MCF 10A (cell line): ENCODE measurements around the gene MMD. TPM values are rescaled to one million over a fixed set of nuclear protein-coding genes. Genes with fewer than 3 reads are reported as not detected.

Experiments used
- BruUV-seq: library from RNA; stranded (reverse); fragments of 400-500 nt; replicated peaks from 2 replicates; lab custom pipeline; 2021; lab: Mats Ljungman, UMichigan
- CTCF ChIA-PET: fragments of 300-600 bp; sonication (Branson Sonifier 250); formaldehyde crosslinking; extraction: SDS; loops from one replicate; lab custom pipeline; 2021; ENCODE audit warnings: antibody characterized with exemption, inconsistent platforms; lab: Yijun Ruan, JAX
- POLR2A ChIA-PET: fragments of 300-600, 350-650 bp; sonication (Branson Sonifier 250); formaldehyde crosslinking; extraction: SDS; loops from one replicate; lab custom pipeline; 2020; ENCODE audit warnings: antibody characterized with exemption, inconsistent platforms; lab: Yijun Ruan, JAX
- DNase-seq: peaks from one replicate; pipeline ENCODE4 v3.0.0-alpha.2; 2018; ENCODE audit not compliant: unreplicated experiment
- H3K27ac Mint-ChIP-seq: one replicate; pipeline ENCODE4 v1.8.0; 2022; ENCODE audit warnings: mild to moderate bottlenecking, low read depth, mixed read lengths; ENCODE audit not compliant: unreplicated experiment
- H3K27me3 Mint-ChIP-seq: one replicate; pipeline ENCODE4 v1.8.0; 2022; ENCODE audit warnings: mixed read lengths; ENCODE audit not compliant: insufficient read depth, unreplicated experiment
- H3K36me3 Mint-ChIP-seq: one replicate; pipeline ENCODE4 v1.8.0; 2022; ENCODE audit warnings: mild to moderate bottlenecking, moderate library complexity, mixed read lengths; ENCODE audit not compliant: insufficient read depth, unreplicated experiment
- H3K4me1 Mint-ChIP-seq: one replicate; pipeline ENCODE4 v1.8.0; 2022; ENCODE audit warnings: mixed read lengths; ENCODE audit not compliant: insufficient read depth, unreplicated experiment
- H3K4me3 Mint-ChIP-seq: one replicate; pipeline ENCODE4 v1.8.0; 2022; ENCODE audit warnings: mild to moderate bottlenecking, moderate library complexity, mixed read lengths; ENCODE audit not compliant: unreplicated experiment
- H3K9me3 Mint-ChIP-seq: one replicate; pipeline ENCODE4 v1.8.0; 2022; ENCODE audit warnings: mixed read lengths; ENCODE audit not compliant: unreplicated experiment
- intact Hi-C: fragments of 100-400 bp; cut with micrococcal nuclease; formaldehyde crosslinking; loops from 2 replicates; pipeline ENCODE4 v1.14.1; 2022
- total RNA-seq: library from RNA; stranded (reverse); gene quantifications from 2 replicates; pipeline ENCODE4 v1.2.3, GENCODE V29; 2022
- TF ChIP-seq, protein P1 (sequence below): fragments of 200-600 bp; IDR thresholded peaks from one replicate; pipeline ENCODE4 v1.8.0; 2022; ENCODE audit warnings: antibody characterized with exemption, mild to moderate bottlenecking; ENCODE audit not compliant: unreplicated experiment

MMD gene
- total RNA-seq, 1 experiment from 2014 or later = 5.9 TPM

- intact Hi-C loops = no loop called here
- Mint-ChIP-seq H3K36me3 (peaks cover 6% of the 10 kb centered on the region), H3K9me3 (no peaks in the 10 kb centered on the region), H3K27ac (peak overlapping the region; percentile 36), H3K4me1 (peaks cover 30% of the 10 kb centered on the region), H3K4me3 (no peak overlapping the region), H3K27me3 (no peaks in the 10 kb centered on the region)
- no TSS peak for BruUV-seq
- CTCF ChIA-PET = interaction anchor here (0.7 to 0.8 kb wide), 2 partner anchors 11 to 39 kb away, joined by 3 read pairs; no protein-coding TSS in a partner anchor
- DNase-seq = peak; percentile 58
- POLR2A ChIA-PET = interaction anchor here (0.7 to 1.2 kb wide), 2 partner anchors 18 to 20 kb away, joined by 3 to 4 read pairs; no protein-coding TSS in a partner anchor
- TF ChIP-seq, protein P1, sequence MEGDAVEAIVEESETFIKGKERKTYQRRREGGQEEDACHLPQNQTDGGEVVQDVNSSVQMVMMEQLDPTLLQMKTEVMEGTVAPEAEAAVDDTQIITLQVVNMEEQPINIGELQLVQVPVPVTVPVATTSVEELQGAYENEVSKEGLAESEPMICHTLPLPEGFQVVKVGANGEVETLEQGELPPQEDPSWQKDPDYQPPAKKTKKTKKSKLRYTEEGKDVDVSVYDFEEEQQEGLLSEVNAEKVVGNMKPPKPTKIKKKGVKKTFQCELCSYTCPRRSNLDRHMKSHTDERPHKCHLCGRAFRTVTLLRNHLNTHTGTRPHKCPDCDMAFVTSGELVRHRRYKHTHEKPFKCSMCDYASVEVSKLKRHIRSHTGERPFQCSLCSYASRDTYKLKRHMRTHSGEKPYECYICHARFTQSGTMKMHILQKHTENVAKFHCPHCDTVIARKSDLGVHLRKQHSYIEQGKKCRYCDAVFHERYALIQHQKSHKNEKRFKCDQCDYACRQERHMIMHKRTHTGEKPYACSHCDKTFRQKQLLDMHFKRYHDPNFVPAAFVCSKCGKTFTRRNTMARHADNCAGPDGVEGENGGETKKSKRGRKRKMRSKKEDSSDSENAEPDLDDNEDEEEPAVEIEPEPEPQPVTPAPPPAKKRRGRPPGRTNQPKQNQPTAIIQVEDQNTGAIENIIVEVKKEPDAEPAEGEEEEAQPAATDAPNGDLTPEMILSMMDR = no peak
Observed at GRCh38 chr17:55452139-55452790, 30.6 kb upstream of the MMD start.

- no peak overlapping the region for H3K4me3 Mint-ChIP-seq
- TF ChIP-seq, protein P1 = no peak
- H3K4me1 Mint-ChIP-seq = peaks cover 30% of the 10 kb centered on the region
- intact Hi-C loops = no loop called here
- H3K9me3 Mint-ChIP-seq = no peaks in the 10 kb centered on the region
- CTCF ChIA-PET = interaction anchor here (0.7 kb wide), 1 partner anchor 40 kb away, joined by 3 read pairs; no protein-coding TSS in a partner anchor
- H3K27me3 Mint-ChIP-seq = no peaks in the 10 kb centered on the region
- POLR2A ChIA-PET = interaction anchor here (1.2 kb wide), 1 partner anchor 18 kb away, joined by 4 read pairs; no protein-coding TSS in a partner anchor
- BruUV-seq = no TSS peak
- H3K27ac Mint-ChIP-seq = no peak overlapping the region
- H3K36me3 Mint-ChIP-seq = peaks cover 6% of the 10 kb centered on the region
- DNase-seq = no peak
Observed at GRCh38 chr17:55451758-55452138, 30.1 kb upstream of the MMD start.

GRCh38 chr17:55451203-55451641 lies 29.6 kb upstream of the MMD start:
- no peak overlapping the region for H3K4me3 Mint-ChIP-seq
- no TSS peak for BruUV-seq
- H3K9me3 Mint-ChIP-seq = no peaks in the 10 kb centered on the region
- ChIA-PET CTCF (interaction anchor here (0.9 kb wide), 1 partner anchor 9 kb away, joined by 3 read pairs; no protein-coding TSS in a partner anchor), POLR2A (no interaction called here)
- H3K4me1 Mint-ChIP-seq = peaks cover 30% of the 10 kb centered on the region
- H3K27ac Mint-ChIP-seq = no peak overlapping the region
- DNase-seq = no peak
- H3K27me3 Mint-ChIP-seq = no peaks in the 10 kb centered on the region
- TF ChIP-seq, protein P1 = no peak
- peaks cover 6% of the 10 kb centered on the region for H3K36me3 Mint-ChIP-seq
- intact Hi-C loops = no loop called here

DNA sequence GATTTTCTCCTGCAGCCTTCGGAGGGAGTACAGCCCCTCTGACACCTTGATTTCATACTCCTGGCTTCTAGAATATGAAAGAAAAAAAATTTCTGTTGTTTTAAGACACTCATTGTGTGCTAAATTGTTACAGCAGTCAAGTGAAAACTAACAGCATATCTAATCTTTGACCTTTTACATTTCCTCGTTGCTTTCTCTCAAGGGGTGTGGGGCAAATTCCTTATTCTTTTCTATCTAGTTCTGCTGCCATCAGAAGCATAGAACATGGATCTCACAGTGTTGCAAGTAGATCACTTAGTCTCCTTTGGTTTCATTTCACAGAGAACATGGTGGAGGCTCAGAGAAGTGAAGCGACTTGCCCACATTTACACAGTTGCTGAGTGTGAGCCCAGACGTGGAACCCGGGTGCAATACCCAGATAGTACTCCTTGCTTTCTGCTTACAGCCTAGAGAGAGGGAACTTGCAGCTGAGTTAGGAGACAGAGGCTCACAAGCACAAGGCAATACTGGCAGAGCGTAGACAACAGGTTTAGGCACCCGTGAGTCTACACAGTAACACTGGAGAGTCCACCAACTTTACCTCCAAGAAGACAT lies 28.7 kb upstream of the MMD start:
- Mint-ChIP-seq H3K4me3 (no peak overlapping the region), H3K27me3 (no peaks in the 10 kb centered on the region), H3K4me1 (peaks cover 27% of the 10 kb centered on the region), H3K27ac (no peak overlapping the region), H3K36me3 (peaks cover 1% of the 10 kb centered on the region), H3K9me3 (no peaks in the 10 kb centered on the region)
- TF ChIP-seq, protein P1 = no peak
- intact Hi-C loops = no loop called here
- no TSS peak for BruUV-seq
- ChIA-PET POLR2A (no interaction called here), CTCF (interaction anchor here (0.9 kb wide), 1 partner anchor 10 kb away, joined by 3 read pairs; no protein-coding TSS in a partner anchor)
- DNase-seq = no peak
